Lung (tissue), 16 donors: ENCODE measurements around the gene PIAS2. TPM values are rescaled to one million over a fixed set of nuclear protein-coding genes. Genes with fewer than 3 reads are reported as not detected.
A peak's percentile ranks its signal among the peaks of the same experiment; 100 is the strongest.
"Not testable (repeated sequence)": the region's sequence is repeated elsewhere in the genome, so short reads cannot be mapped to it uniquely, and the experiment has no call there.

Experiments
- ATAC-seq: fragments of 200-7000 bp; cut with Tn5 transposase; one replicate; pipeline ENCODE4 v1.9.1; 2020; ENCODE audit warnings: moderate number of reproducible peaks; ENCODE audit not compliant: insufficient read depth, low FRiP score
- DNase-seq, 3 donors: peaks; one replicate each; pipeline ENCODE4 v3.0.0-alpha.2; 2013 to 2017
- H3K27ac ChIP-seq, 2 donors: one replicate each; pipeline ENCODE4 v1.5.1; 2013; ENCODE audit warnings: mild to moderate bottlenecking in 2 of 2, moderate library complexity in 2 of 2, control low read depth in 1 of 2, inconsistent platforms in 1 of 2, low read depth in 1 of 2, low read length in 1 of 2
- H3K27me3 ChIP-seq, 3 donors: one replicate each; pipeline ENCODE4 v1.5.1; 2013; ENCODE audit warnings: low read length in 2 of 3; ENCODE audit not compliant: control insufficient read depth in 3 of 3, insufficient read depth in 3 of 3
- H3K36me3 ChIP-seq, 4 donors: one replicate each; pipeline ENCODE4 v1.5.1; 2013; ENCODE audit warnings: low read length in 4 of 4, mild to moderate bottlenecking in 1 of 4, moderate library complexity in 1 of 4; ENCODE audit not compliant: control insufficient read depth in 4 of 4, insufficient read depth in 4 of 4
- H3K4me1 ChIP-seq, 5 donors: one replicate each; pipeline ENCODE4 v1.5.1; 2013; ENCODE audit warnings: low read length in 5 of 5, mild to moderate bottlenecking in 2 of 5, moderate library complexity in 1 of 5; ENCODE audit not compliant: control insufficient read depth in 5 of 5, insufficient read depth in 5 of 5
- H3K4me3 ChIP-seq: one replicate; pipeline ENCODE4 v1.5.1; 2013; ENCODE audit warnings: mild to moderate bottlenecking, control low read depth, moderate library complexity
- H3K9ac ChIP-seq, 2 donors: one replicate each; pipeline ENCODE4 v1.5.1; 2013; ENCODE audit warnings: low read length in 2 of 2, control low read depth in 1 of 2; ENCODE audit not compliant: insufficient read depth in 1 of 2
- H3K9me3 ChIP-seq, 4 donors: one replicate each; pipeline ENCODE4 v1.5.1; 2013; ENCODE audit warnings: low read length in 3 of 4, mild to moderate bottlenecking in 1 of 4, moderate library complexity in 1 of 4; ENCODE audit not compliant: control insufficient read depth in 4 of 4, insufficient read depth in 3 of 4
- CTCF ChIP-seq: IDR thresholded peaks from 2 replicates; pipeline ENCODE4 v1.5.1; 2012; ENCODE audit warnings: mild to moderate bottlenecking; ENCODE audit errors: control extremely low read depth, extremely low read depth
- WGBS, 2 donors: extraction: QIAGEN DNeasy Blood & Tissue Kit; methylation state at CpG; one replicate each; pipeline ENCODE4 v1.1.7; 2013; 5-methylcytosine and 5-hydroxymethylcytosine counted together
- long read RNA-seq, 5 donors: transcript quantifications; one replicate each; lab custom pipeline, GENCODE V29; 2026
- polyA plus RNA-seq, 2 donors: library from polyadenylated mRNA; stranded (reverse); fragments of 200-250 nt; gene quantifications; one replicate each; pipeline ENCODE4 v1.2.1, GENCODE V29; 2013
- total RNA-seq, 2 donors: library from RNA; depleted of rRNA in 1 of 2; stranded (reverse); fragments of >200 nt in 1 of 2; gene quantifications; one replicate each; pipeline ENCODE4 v1.2.1, GENCODE V29; 2014 to 2021
- donor health status: control.
- donor health status: control.
- donor health status: Bipolar disorder and iron deficiency.
- donor health status: healthy.
- donor health status: DM: yes; HTN: yes; CAD: no.

The PIAS2 gene
- total RNA-seq (10 to 100 TPM; 31.0 to 47.6 TPM), polyA plus RNA-seq (1 to 10 TPM; 4.2 to 5.0 TPM)
- long read RNA-seq, donor 1, partial matches to known transcripts, result 0 of 2 reads
- long read RNA-seq, donor 1, other reads (novel, unspliced or antisense), result 0 of 2 reads
- long read RNA-seq, donor 2, result 0 reads
- long read RNA-seq, donor 3, partial matches to known transcripts, result 0 of 1 reads
- long read RNA-seq, donor 3, other reads (novel, unspliced or antisense), result 0 of 1 reads
- long read RNA-seq, donor 4, result 0 reads
- long read RNA-seq, donor 5, full-length matches to known transcripts, result 3 of 3 reads
- long read RNA-seq, donor 5, partial matches to known transcripts, result 0 of 3 reads
- long read RNA-seq, donor 5, other reads (novel, unspliced or antisense), result 0 of 3 reads

GRCh38 chr18:46917108-46917802 is at the start of gene PIAS2, which contains the start of gene KATNAL2:
PIAS2 (minus strand) TSS chr18:46917507; CDS start chr18:46917345, 162 bp downstream.
KATNAL2 (plus strand) TSS chr18:46917602; CDS start chr18:46946873, 29,271 bp downstream.
- no peaks in the 10 kb centered on the region for H3K27me3 ChIP-seq
- peak; percentile 82 to 93 (median 83) for DNase-seq
- H3K36me3 ChIP-seq, result no peaks in the 10 kb centered on the region
- ATAC-seq, result peak; percentile 96
- H3K4me1 ChIP-seq, result peaks cover 0 to 20% (median 2%) of the 10 kb centered on the region in 5 donors
- no peak for TF ChIP-seq CTCF
- 0 to 1% methylated on average over 70 to 107 of the region's 107 CpGs for WGBS, 2 donors
- H3K9ac ChIP-seq, result peak within 1 kb of the TSS; percentile 69 to 88
- peak within 1 kb of the TSS; percentile 96 for H3K4me3 ChIP-seq
- no peaks in the 10 kb centered on the region for H3K9me3 ChIP-seq
- H3K27ac ChIP-seq, result peak within 1 kb of the TSS; percentile 82 to 95

DNA sequence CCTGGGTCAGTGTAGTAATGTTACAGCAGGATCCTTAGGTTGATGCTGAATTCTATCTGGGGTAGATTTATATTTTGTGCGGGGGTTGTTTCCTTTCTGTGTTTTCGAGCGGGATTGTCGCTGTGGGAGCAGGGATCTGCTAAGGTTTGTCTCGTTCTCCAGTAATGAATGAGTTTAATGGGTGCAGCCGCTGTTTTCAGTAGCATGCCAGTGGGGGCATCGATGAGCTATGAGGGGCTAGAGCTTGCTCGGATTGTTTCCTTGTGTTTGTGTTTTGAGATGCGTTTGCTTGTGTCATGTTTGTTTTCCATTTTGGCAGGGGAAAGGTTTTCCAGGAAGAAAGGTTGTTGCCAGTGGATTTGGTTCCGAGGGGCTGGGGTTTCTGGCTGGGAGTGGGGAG is 49.0 kb upstream of the PIAS2 start:
- not testable (repeated sequence) for H3K4me1 ChIP-seq, H3K27ac ChIP-seq, H3K27me3 ChIP-seq, H3K9me3 ChIP-seq, ATAC-seq, H3K36me3 ChIP-seq, H3K9ac ChIP-seq, H3K4me3 ChIP-seq, DNase-seq
- no CpG with 5 or more reads among the region's 10 CpGs for WGBS, 2 donors

GRCh38 chr18:46964579-46965293 is 47.4 kb upstream of the PIAS2 start:
- not testable (repeated sequence) for H3K9ac ChIP-seq, H3K36me3 ChIP-seq, H3K27ac ChIP-seq, DNase-seq, H3K27me3 ChIP-seq, H3K4me3 ChIP-seq, H3K4me1 ChIP-seq, H3K9me3 ChIP-seq
- WGBS, 2 donors, result 67 to 91% methylated on average over 3 to 8 of the region's 31 CpGs
- peak; percentile 37 for ATAC-seq

GRCh38 chr18:46963656-46964578 is 46.6 kb upstream of the PIAS2 start:
- H3K9ac ChIP-seq, H3K4me1 ChIP-seq, DNase-seq, H3K4me3 ChIP-seq, H3K27me3 ChIP-seq, H3K9me3 ChIP-seq, H3K36me3 ChIP-seq, H3K27ac ChIP-seq: not testable (repeated sequence)
- peak; percentile 12 for ATAC-seq
- 99% methylated on average over 6 of the region's 79 CpGs; no CpG with 5 or more reads in 1 of the 2 donors for WGBS, 2 donors
